Activated CD4-positive, CD25-positive, alpha-beta regulatory T cell treated with anti-CD3 and anti-CD28 coated beads, Interleukin-2, amount 50 U/mL, for 72 hours (primary cell): ENCODE measurements around the gene PPM1E.
A peak's percentile ranks its signal among the peaks of the same experiment; 100 is the strongest.

Source experiments
- DNase-seq: peaks from one replicate; pipeline ENCODE4 v3.0.0; 2021

Gene PPM1E

DNA sequence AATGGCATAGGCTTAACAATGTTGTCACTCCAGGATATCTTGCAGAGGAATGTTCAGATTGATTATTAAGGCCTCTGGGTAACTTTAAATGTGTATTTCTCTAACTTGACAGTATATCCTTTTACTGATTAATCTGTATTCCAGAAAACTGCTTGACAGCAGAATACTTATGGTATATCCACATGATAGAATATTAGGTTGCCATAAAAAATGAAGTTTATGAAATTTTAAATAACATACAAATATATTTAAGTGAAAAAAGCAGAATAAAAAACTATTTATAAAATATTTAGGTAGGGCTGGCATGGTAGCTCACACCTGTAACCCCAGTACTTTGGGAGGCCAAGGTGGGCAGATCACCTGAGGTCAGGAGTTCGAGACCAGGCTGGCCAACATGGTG lies 244.4 kb downstream of the PPM1E start:
- no peak for DNase-seq

DNA sequence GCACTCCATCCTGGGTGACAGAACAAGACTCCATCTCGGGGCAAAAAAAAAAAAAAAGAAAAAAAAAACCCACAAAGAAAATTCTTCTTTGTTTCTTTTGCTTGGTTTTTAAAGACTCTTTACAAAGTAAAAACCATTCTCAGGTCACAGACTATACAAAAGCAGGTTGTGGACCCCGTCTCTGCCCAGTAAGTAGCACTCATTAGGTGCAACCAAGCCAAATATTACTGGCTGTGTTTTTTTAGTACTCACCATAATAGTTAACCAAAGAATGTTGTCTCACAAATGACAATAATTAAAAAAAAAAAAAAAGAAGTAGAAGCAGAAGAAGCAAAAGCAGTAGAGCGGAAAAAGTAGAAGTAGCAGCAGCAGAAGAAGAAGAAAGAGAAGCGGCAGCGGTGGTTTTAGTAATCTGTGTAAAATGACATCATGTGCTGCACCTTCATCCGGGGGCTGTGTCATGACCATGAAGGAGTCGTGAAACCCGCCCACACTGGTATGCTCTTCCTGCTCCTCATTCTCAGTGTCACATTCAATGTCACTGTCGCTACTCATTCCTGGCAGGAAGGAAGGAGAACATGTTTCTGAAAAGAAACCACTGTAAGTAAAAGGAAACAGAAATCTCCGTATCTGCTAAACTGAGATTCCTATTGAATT lies 245.6 kb downstream of the PPM1E start:
- DNase-seq = peak; percentile 55

DNA sequence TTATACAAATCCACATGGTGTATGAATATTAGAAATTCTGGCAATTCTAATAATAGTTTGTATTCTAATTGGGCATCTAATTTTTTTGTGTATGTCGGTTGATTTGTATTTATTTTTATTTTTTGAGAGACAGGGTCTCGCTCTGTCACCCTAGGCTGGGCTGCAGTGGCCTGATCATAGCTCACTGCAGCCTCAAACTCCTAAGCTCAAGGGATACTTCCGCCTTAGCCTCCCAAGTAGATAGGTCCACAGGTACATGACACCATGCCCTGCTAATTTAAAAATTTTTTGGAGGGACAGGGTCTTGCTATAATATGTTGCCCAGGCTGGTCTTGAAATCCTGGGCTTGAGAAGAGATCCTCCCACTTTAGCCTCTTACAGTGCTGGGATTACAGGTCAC lies 246.5 kb downstream of the PPM1E start:
- DNase-seq = no peak

DNA sequence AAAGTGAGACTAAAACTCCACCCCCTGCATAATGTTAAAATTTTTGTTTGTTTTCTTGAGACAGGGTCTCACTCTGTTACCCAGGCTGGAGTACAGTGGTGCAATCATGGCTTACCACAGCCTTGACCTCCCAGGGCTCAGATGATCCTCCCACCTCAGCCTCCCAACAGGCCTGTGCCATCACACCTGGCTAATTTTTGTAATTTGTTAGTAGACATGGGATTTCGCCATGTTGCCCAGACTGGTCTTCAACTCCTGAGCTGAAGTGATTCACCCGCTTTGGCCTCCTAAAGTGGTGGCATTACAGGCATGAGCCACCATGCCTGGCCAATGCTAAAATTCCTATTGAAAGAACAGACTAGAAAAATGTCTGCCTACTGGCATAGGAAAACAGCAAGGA lies 247.2 kb downstream of the PPM1E start:
- no peak for DNase-seq

DNA sequence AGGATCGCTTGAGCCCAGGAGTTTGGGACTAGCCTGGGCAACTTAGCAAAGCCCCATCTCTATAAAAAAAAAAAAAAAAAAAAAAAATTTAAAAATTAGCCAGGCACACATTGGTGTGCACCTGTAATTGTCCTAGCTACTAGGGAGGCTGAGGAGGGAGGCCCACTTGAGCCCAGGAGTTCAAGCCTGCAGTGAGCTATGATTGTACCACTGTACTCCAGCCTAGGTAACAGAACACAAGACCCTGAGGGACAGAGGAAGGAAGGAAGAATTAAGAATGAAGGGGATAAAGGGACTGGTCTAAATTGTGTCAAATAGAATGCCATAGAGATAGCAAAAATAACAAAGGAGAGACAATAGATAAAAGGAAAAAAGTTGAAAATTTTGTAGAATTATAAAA lies 248.2 kb downstream of the PPM1E start:
- DNase-seq = no peak

DNA sequence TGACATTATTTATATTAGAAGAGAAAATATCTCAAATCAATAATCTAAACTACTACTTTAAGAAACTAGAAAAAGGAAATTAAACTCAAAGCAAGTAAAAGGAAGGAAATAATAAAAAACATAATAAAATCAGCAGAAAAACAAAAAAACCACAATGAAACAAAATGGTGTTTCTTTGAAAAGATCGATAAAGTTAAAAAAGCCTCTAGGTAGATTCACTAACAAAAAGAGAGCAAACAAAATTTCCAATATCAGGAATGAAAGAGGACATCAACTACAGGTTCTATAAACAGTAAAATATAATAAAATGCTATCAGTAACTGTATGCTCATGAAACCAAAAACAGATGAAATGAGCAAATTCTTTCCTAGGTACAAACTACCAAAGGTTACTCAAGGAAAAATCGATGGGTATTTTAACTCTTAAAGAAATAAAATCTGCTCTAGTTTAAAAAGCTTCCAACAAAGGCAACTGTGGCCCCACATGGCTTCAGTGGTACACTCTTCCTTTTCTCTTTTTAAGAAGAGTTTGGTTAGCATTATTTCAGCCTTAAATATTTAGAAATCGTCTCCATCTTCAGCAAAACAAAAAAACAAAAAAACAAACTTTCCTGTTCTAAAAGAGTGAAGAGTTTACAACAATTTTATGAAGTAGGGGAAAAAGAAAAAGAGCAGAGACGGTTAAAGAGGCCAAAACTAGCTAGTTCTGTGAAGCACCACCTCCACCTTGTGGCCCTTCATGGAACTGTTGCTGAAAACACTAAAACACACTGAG lies 248.9 kb downstream of the PPM1E start:
- DNase-seq = peak; percentile 59

DNA sequence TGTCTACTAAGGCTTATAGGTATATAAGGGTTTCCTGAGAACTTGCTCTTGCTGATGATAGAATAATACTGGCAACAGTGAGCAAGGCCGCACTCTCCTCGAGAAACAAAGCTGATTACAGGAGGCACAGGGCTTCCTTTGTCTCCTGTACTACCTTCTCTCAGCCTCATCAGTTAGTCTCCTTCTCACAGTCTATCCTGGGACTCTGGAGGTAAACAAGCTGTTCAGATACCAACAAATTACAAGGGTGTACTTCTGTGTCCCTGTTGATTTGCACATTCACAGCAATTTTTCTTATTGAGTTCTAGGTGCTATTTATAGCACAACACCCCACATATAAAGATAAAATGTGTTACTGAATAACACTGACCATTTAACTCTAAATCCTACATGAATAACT lies 252.3 kb downstream of the PPM1E start:
- DNase-seq = no peak

DNA sequence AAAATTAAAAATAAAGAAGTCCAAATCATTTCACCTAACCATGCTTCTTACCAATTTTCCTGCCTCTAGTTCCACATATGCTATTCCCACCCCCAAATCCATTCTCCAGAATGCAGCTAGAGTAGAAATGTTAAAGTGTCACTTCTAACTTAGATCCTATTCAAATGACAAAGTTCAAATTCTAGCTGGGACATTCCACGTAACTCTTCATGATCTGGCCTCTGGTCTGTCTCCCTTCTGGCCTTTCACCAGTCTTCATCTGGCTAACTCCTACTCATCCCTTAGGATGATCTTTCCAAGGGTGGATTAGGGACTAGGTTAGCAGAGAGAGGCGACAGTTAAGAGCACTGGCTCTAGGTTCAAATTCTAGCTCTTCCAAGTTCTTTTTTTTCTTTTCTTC lies 253.1 kb downstream of the PPM1E start:
- DNase-seq = no peak

DNA sequence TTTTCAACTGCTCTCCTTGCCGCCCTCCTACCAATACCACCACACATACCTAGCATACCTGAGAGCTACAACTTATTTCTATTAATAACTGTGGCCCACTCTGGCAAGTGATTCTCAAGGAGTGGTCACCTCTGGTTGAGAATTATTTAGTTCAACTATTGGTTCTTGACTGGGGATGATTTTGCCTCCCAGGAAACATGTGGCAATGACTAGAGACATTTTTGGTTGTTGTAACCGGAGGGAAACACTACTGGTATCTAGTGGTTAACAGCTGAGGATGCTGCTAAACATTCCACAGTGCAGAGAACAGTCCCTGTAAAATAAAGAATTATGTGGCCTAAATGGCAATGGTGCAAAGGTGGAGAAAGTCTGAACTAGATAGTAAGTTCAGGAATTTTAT lies 254.4 kb downstream of the PPM1E start:
- DNase-seq = no peak

DNA sequence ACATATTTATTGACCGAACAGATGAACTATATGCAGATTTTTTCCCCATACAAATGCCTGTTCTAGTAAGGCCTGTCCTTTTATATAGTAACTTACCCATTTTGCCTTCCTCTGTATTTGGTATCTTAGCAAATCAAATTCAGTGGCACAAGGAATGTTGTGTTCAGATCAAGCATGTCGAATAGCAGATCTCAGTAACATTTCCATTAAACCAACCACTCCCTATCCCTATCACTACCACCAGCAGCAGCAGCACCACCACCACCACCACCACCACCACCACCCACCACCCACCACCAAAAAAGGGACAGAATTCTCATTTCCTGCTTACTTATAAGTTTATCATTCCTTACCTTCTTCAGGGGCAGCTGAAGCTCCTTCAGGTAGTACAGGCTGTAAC lies 256.3 kb downstream of the PPM1E start:
- DNase-seq = no peak

DNA sequence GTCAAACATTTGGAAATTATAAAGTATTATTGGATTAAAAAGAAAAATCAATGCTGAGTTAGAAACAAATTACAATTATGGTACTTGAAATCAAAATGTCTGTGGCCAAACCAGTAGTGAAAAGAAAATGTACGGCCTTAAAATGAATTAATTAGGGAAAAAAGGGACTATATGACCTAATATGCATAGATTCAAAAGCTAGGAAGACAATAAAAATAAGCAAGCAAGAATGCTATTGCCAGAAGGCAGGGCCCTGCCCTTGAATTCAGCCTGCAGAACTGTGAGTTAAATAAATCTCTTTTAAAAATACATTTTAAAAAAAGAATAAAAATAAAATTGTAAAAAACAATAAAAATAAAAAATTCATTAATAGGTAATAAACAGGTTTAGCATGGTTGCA lies 262.4 kb downstream of the PPM1E start:
- no peak for DNase-seq

DNA sequence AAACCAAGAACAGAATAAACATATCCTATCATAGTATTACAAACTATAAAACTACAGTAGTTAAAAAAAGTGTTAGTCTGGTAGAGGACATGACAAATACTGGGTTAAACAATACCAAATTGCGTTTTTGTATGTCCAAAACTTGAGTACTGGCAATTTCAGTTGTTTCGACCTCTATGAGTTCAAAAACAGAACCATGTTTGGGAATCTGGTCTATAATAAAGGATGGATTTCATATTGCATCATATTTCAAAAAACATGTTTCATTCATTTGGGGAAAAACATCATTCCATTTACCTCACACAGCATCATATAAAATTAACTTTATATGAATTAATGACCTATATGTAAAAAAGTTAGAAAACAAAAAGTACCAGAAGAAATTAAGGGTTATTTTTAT lies 269.3 kb downstream of the PPM1E start:
- DNase-seq = no peak

DNA sequence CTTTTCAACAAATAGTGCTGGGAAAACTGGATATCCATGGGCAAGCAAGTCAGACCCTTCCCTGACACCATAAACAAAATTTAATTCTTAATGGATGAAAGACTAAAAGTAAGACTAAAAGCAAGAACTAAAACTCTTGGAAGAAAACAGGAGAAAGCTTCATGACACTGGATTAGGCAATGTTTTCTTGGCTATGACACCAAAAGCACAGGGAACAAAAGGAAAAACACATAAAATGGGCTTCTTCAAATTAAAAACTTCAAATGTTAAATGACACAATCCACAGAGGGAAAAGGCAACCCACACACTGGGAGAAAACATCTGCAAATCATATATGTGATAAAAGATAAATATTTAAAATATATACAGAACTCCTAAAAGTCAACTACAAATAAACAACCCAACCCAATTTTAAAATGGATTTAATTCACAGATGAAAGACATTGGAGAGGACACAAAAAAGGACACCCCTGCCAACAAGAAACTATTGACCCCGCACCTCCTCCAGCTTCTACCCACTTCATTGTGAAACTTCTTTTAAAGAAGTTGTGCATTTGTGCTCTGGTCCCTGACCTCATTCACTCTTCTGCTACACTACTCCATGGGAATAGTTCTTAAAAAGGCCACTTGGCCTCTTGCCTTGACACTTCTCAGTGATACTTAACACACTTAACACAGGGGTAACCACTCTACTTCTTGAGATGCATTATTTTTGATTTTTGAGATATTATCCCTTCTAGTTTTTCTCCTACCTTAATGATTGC lies 270.7 kb downstream of the PPM1E start:
- no peak for DNase-seq

DNA sequence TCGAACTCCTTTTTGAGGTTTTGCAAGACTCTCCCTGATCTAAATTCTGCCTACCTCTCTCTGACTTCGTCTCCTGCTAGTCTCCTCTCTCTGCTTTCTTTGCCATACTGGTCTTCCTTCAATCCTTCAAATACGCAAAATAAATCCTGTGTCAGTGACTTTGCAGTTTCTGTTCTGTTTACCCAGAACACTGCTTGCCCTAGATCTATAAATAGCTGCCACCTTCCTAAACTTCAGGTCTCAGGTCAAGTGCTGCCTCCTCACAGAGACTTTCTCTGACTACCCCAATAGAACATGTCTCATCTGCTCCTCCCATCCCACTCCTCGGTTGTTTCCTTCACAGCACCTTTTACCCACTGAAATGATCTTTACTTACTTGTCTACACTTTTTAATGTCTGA lies 272.1 kb downstream of the PPM1E start:
- DNase-seq = no peak

DNA sequence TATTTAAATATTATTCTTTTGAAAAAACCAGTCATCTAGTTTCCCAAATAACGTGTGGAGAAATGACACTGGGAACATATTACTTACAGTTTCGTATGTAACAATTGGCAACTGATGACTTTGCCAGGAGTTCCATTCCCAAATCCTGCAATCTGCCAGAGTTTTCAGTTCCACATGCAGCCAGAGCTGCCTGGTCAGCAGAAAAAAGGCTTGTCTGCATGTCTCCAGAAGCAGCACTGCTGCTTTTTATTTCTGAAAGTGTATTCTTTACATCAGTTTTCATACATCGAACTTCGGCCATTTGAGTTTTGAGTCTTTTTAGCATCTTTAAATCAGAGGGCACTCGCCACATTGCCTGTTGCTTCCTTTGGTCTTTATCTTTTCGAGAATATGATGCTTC lies 272.7 kb downstream of the PPM1E start:
- DNase-seq = no peak

DNA sequence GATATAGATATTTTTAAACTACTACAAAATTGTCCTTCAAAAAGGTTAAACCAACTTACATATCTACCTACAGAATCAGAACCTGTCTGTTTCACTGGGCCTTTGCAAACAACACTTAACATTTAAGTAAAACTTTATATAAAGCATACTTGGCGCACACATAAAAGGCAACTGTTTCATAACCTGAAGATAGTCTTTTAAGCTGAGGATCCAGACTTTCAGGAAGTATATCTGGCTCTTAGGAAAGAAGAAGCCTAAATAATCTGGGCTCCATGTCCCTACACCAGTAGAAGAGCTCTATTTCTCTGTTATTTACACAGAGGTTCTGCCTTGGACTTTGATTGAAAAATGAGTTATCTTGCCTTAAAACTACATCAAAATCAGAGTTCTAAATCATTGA lies 275.2 kb downstream of the PPM1E start:
- DNase-seq = no peak
